Measurements from ENCODE around the gene DHX32. TPM values are rescaled to one million over a fixed set of nuclear protein-coding genes. Genes with fewer than 3 reads are reported as not detected.

The DHX32 gene
- polyA plus RNA-seq, 1 of the 3 experiments (the other 2 are of a cell fraction), result 16.8 TPM

DNA sequence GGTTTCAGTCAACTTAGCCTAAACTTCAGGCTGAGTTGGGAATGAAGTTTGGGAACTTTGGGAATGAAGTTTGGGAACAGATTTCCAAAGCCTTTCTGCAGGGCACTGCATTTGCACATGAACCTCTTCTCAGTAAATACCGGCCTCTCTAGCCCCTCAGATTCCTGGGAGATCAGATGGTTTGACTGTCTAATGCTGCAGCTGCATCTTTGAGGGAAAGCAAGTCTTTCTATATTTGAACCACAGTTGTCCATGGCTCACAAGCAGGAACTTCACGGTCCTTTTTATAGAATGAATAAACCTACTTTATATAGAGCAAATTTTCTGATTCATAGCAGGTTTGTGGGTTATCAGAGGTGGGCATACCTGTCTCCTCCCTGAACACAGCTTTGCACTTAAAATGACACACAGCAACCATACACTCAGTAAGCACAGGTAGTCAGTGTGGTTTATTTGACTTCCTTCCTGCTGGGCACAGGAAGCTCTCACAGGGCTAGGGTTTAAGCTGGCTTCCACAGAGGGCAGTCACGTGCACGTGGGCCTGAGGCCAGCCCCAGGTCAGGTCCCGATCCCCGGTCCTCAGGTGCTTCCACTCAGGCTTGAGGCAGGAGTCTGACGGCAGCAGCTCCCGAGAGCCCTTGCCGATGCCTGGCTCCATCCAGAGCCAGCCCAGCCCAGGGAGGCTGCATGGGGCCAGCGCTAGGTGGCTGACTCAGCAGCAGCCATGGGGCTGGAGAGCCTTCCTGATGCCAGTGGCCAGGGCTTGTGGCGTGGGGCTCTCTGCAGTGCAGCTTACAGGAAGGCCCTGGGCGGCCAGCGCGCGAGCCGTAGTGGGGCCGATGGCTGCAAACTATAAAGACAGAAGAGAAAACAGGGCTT, 92.7 kb downstream of the DHX32 start:
- Histone ChIP-seq H3K36me3 (replicated peaks in 1 of 2; ENCODE audit: control insufficient read depth in 1 of 2, insufficient read depth in 2 of 2, low read length in 1 of 2) (peaks cover 10 to 26% of the 10 kb centered on the region in 2 experiments), H3K4me1 (ENCODE audit: control insufficient read depth in 1 of 2, insufficient read depth in 2 of 2, low read depth in 1 of 2, low read length in 1 of 2) (no peaks in the 10 kb centered on the region), H2AFZ (ENCODE audit: low read depth) (no peak overlapping the region), H3F3A (replicated peaks; ENCODE audit: insufficient read depth) (no peaks in the 10 kb centered on the region), H3K9me3 (no peaks in the 10 kb centered on the region), H3K4me2 (no peak overlapping the region), H3K4me3 (ENCODE audit: low read depth in 2 of 2, low read length in 1 of 2) (no peak overlapping the region), H3K79me2 (ENCODE audit: insufficient read depth) (no peaks in the 10 kb centered on the region), H4K20me1 (ENCODE audit: insufficient read depth) (no peaks in the 10 kb centered on the region), H3K27me3 (ENCODE audit: insufficient read depth) (no peaks in the 10 kb centered on the region), H3K9ac (no peak overlapping the region), H3K27ac (ENCODE audit: low read depth in 2 of 2, low read length in 1 of 2) (no peak overlapping the region), H3K9me2 (no peaks in the 10 kb centered on the region)
- WGBS (ENCODE audit: low lambda C conversion rate), result 99% methylated on average over 14 of the region's 17 CpGs
- POLR2A ChIA-PET, result no interaction called here
- no peak for DNase-seq
- TF ChIP-seq FOSL2 (IDR thresholded peaks at IDR 0.05; ENCODE audit: borderline replicate concordance, low read depth) (no peak), SMC3 (IDR thresholded peaks at IDR 0.05; ENCODE audit: low read depth, low read length) (no peak), TCF12 (IDR thresholded peaks at IDR 0.05) (no peak), RFX5 (IDR thresholded peaks at IDR 0.05; ENCODE audit: low read length) (no peak), EZH2phosphoT487 (IDR thresholded peaks at IDR 0.05; ENCODE audit: borderline replicate concordance, low read depth) (no peak), RAD21 (IDR thresholded peaks at IDR 0.05; ENCODE audit: low read length) (no peak), USF1 (IDR thresholded peaks at IDR 0.05; ENCODE audit: borderline replicate concordance, low read depth) (no peak), EP300 (IDR thresholded peaks at IDR 0.05; ENCODE audit: borderline replicate concordance in 1 of 2, low read depth in 1 of 2, low read length in 1 of 2) (no peak), SIN3A (IDR thresholded peaks at IDR 0.05; ENCODE audit: borderline replicate concordance, low read depth, low read length) (no peak)
- TF ChIP-seq, protein P1, sequence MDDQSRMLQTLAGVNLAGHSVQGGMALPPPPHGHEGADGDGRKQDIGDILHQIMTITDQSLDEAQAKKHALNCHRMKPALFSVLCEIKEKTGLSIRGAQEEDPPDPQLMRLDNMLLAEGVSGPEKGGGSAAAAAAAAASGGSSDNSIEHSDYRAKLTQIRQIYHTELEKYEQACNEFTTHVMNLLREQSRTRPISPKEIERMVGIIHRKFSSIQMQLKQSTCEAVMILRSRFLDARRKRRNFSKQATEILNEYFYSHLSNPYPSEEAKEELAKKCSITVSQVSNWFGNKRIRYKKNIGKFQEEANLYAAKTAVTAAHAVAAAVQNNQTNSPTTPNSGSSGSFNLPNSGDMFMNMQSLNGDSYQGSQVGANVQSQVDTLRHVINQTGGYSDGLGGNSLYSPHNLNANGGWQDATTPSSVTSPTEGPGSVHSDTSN (IDR thresholded peaks at IDR 0.05), result no peak
- CTCF ChIA-PET, result no interaction called here

Small RNA genes lying within 50 kb of the gene (small RNA-seq; reads per million reads assigned to genes)
- gene MIR4484 (0 to 4.7 (median 2.2) reads per million in 7 experiments), gene RF00017 (0 reads per million in 7 experiments), gene RNU2-42P (0 reads per million in 7 experiments)

Other genes starting within 250 kb of the DHX32 start
- gene TEX36, start 198.1 kb downstream of the DHX32 start, polyA plus RNA-seq (2012; rRNA removed), result not detected in 2 replicates
- 19.2 and 27.4 TPM in 2 replicates for gene EDRF1, start 161.6 kb downstream of the DHX32 start, polyA plus RNA-seq (2012; rRNA removed)
- 0.02 TPM in 1 of 2 replicates, not detected in the other for gene MMP21, start 105.5 kb downstream of the DHX32 start, polyA plus RNA-seq (2012; rRNA removed)
- gene UROS, start 58.0 kb downstream of the DHX32 start, polyA plus RNA-seq (2012; rRNA removed), result 49.2 and 51.2 TPM in 2 replicates
- 28.0 and 34.2 TPM in 2 replicates for gene BCCIP, start 57.7 kb downstream of the DHX32 start, polyA plus RNA-seq (2012; rRNA removed)
- 12.3 and 13.6 TPM in 2 replicates for gene FANK1, start 15.3 kb upstream of the DHX32 start, polyA plus RNA-seq (2012; rRNA removed)